NCI-H146 (cell line): Measurements from ENCODE around the gene HEPACAM2.

Source experiments
- DNase-seq: peaks from one replicate; lab custom pipeline; 2025; lab: John Stamatoyannopoulos, UW

HEPACAM2 gene

GRCh38 chr7:93202594-93203250, 23.5 kb downstream of the HEPACAM2 start:
- DNase-seq, result no peak

GRCh38 chr7:93198472-93198871, 27.8 kb downstream of the HEPACAM2 start:
- DNase-seq, result no peak

GRCh38 chr7:93196336-93196735, 29.9 kb downstream of the HEPACAM2 start:
- DNase-seq, result no peak

GRCh38 chr7:93194386-93194785, 31.9 kb downstream of the HEPACAM2 start:
- DNase-seq, result no peak

- DNase-seq, result no peak
Observed at GRCh38 chr7:93188870-93189634, 37.2 kb downstream of the HEPACAM2 start.

GRCh38 chr7:93185303-93186027, 40.8 kb downstream of the HEPACAM2 start:
- DNase-seq, result no peak

- DNase-seq, result no peak
Observed at GRCh38 chr7:93179173-93179572, 47.1 kb downstream of the HEPACAM2 start.

GRCh38 chr7:93178213-93178612, 48.1 kb downstream of the HEPACAM2 start:
- peak; percentile 54 for DNase-seq

GRCh38 chr7:93176992-93177580, 49.2 kb downstream of the HEPACAM2 start:
- DNase-seq, result no peak

GRCh38 chr7:93175219-93175618, 51.0 kb downstream of the HEPACAM2 start:
- DNase-seq, result no peak

GRCh38 chr7:93172683-93173082, 53.6 kb downstream of the HEPACAM2 start:
- no peak for DNase-seq

- no peak for DNase-seq
Observed at GRCh38 chr7:93171606-93172226, 54.6 kb downstream of the HEPACAM2 start.

- no peak for DNase-seq
Observed at GRCh38 chr7:93165447-93165846, 60.8 kb downstream of the HEPACAM2 start.

- no peak for DNase-seq
Observed at GRCh38 chr7:93164766-93165165, 61.5 kb downstream of the HEPACAM2 start.

GRCh38 chr7:93161181-93161762, 65.0 kb downstream of the HEPACAM2 start:
- DNase-seq, result no peak

GRCh38 chr7:93160410-93160809, 65.9 kb downstream of the HEPACAM2 start:
- DNase-seq, result no peak

- DNase-seq, result no peak
Observed at GRCh38 chr7:93159490-93159889, 66.8 kb downstream of the HEPACAM2 start.

GRCh38 chr7:93156884-93157283, 69.4 kb downstream of the HEPACAM2 start:
- DNase-seq, result no peak

GRCh38 chr7:93150200-93150835, 76.0 kb downstream of the HEPACAM2 start:
- no peak for DNase-seq

- no peak for DNase-seq
Observed at GRCh38 chr7:93148727-93149126, 77.5 kb downstream of the HEPACAM2 start.

- DNase-seq, result no peak
Observed at GRCh38 chr7:93148144-93148543, 78.1 kb downstream of the HEPACAM2 start, which contains the start of gene SAMD9L. Gene SAMD9L, minus strand, starts transcription at chr7:93148385. Its CDS starts 12,414 bp downstream, at chr7:93135971.
